ENCODE results near the gene HS3ST3A1.

HS3ST3A1 gene

DNA sequence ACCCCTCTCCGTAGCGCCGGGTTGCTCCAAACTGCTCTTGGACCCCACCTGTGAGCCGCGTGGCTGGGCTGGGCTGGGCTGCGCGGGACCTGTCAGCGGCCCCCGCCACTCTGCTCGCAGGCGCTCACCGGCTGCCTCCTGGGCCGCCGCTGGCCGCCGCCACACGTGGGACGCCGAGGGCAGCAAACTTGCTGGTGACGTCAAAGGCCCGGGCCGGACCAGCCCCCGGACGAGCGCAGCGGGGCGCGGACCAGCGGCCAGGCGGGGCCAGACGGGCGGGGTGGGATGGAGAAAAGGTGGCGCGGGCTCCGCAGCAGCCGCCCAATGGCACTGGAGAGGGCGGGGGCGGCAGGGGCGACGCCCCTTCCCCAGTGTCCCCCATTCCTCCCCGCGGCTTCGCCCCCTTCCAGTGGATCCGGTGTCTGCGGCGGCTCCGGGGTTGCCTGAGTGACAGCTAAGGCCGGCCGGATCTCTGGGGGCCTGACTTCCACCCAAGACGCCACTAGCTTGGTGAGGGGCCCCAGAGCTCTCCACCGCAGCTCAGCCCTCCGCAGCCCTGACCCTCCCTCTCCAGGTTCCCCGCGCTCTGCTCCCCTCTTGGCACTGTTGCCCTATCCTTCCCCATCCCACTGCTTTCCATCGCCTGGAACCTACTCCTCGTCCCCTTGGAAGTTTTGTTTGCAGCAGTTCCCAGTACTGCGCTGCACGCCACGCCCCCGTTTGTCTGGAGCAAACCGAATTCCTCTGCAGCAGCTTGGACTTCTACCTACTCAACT, at the start of gene HS3ST3A1:
TSS of gene HS3ST3A1 (minus strand) at position 154 of the 776 bp plus-strand sequence. CDS start 800 bp downstream, outside the sequence.
- TF ChIP-seq CTCF (conservative IDR thresholded peaks at IDR 0.05; ENCODE audit: low read depth, low read length): no peak
- H3K4me3 ChIP-seq (ENCODE audit: low read length): peak within 1 kb of the TSS; percentile 85
- peak; percentile 72 for DNase-seq (ENCODE audit: low read depth)

GRCh38 chr17:13650096-13650675, 48.5 kb upstream of the HS3ST3A1 start:
- no peak for TF ChIP-seq CTCF (conservative IDR thresholded peaks at IDR 0.05; ENCODE audit: low read depth, low read length)
- H3K4me3 ChIP-seq (ENCODE audit: low read length): no peak overlapping the region
- no peak for DNase-seq (ENCODE audit: low read depth)

GRCh38 chr17:13647543-13648021, 45.9 kb upstream of the HS3ST3A1 start:
- no peak for TF ChIP-seq CTCF (conservative IDR thresholded peaks at IDR 0.05; ENCODE audit: low read depth, low read length)
- H3K4me3 ChIP-seq (ENCODE audit: low read length): no peak overlapping the region
- no peak for DNase-seq (ENCODE audit: low read depth)

DNA sequence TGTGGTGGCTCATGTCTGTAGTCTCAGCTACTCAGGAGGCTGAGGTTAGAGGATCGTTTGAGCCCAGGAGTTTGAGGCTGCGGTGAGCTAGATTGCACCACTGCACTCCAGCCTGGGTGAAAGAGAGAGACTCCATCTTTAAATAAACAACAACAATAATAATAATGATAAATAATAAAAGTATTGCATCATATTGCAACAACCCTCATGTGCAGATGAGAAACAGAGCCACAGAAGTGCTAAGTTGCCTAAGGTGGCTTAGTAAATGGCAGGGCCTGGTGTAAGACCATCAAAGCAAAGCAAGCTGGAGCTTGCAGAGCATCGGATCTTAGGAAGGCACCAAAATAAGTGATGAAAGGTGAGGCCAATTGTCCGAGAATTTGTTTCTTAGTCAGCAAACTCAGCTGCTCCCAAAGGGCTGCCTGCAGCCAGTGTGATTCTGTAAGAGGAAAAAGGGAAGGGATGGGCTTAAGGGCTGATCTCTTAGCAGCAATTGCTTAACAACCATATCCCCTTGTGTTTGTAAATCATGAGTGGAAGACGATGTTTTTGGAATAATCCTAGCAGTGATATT, 45.3 kb upstream of the HS3ST3A1 start:
- no peak for TF ChIP-seq CTCF (conservative IDR thresholded peaks at IDR 0.05; ENCODE audit: low read depth, low read length)
- no peak for DNase-seq (ENCODE audit: low read depth)
- no peak overlapping the region for H3K4me3 ChIP-seq (ENCODE audit: low read length)

DNA sequence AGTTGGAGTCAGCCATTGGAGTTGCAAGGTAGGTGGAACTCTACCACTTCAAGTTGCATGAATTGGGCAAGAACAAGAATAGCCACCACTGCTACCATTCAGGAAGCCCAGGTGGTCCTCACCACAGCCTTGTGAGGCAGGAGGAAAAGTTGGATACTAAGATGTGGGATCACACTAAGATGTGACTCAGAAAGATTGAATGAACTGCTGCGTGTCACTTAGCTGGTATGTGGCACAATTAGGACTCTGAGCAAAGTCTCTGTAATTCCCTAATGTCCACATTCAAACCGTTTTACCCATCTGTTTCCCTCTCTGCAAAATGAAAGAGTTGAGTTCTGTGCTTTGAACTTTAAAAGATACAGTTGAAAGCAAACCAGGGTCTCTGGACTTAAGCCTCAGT, 44.7 kb upstream of the HS3ST3A1 start:
- H3K4me3 ChIP-seq (ENCODE audit: low read length): no peak overlapping the region
- no peak for DNase-seq (ENCODE audit: low read depth)
- TF ChIP-seq CTCF (conservative IDR thresholded peaks at IDR 0.05; ENCODE audit: low read depth, low read length): no peak

GRCh38 chr17:13643180-13643579, 41.5 kb upstream of the HS3ST3A1 start:
- no peak overlapping the region for H3K4me3 ChIP-seq (ENCODE audit: low read length)
- no peak for TF ChIP-seq CTCF (conservative IDR thresholded peaks at IDR 0.05; ENCODE audit: low read depth, low read length)
- DNase-seq (ENCODE audit: low read depth): no peak

Data from retinal pigment epithelial cell (primary cell).